HCT116 (cell line): ENCODE measurements around the gene SLC16A3.

Source experiments
- JUND ChIP-seq: IDR thresholded peaks from 2 replicates; pipeline ENCODE4 v1.6.1; 2012
- POLR2A ChIP-seq: IDR thresholded peaks from 2 replicates; pipeline ENCODE4 v1.7.0; 2011; ENCODE audit warnings: borderline replicate concordance; ENCODE audit not compliant: insufficient read depth, insufficient read length; ENCODE audit errors: extremely low read depth
- TF ChIP-seq, protein P1 (sequence below), 3 experiments: fragments of 200-600 bp in 1 of 3; sonication (generic) in 1 of 3; IDR thresholded peaks in 2 of 3; conservative IDR thresholded peaks in 1 of 3; 2 replicates each; pipeline ENCODE4 v1.5.1; 2012 to 2017; ENCODE audit warnings: low read depth in 2 of 3, low read length in 2 of 3, antibody characterized with exemption in 1 of 3, borderline replicate concordance in 1 of 3, control low read depth in 1 of 3, mild to moderate bottlenecking in 1 of 3, mixed read lengths in 1 of 3, mixed run types in 1 of 3, moderate library complexity in 1 of 3; ENCODE audit not compliant: insufficient read depth in 1 of 3
- TF ChIP-seq, protein P2 (sequence below): IDR thresholded peaks from 2 replicates; pipeline ENCODE4 v1.6.1; 2012; ENCODE audit warnings: low read depth

GRCh38 chr17:82188001-82188961, 40.6 kb upstream of the SLC16A3 start:
- TF ChIP-seq POLR2A = no peak
- TF ChIP-seq, protein P1, sequence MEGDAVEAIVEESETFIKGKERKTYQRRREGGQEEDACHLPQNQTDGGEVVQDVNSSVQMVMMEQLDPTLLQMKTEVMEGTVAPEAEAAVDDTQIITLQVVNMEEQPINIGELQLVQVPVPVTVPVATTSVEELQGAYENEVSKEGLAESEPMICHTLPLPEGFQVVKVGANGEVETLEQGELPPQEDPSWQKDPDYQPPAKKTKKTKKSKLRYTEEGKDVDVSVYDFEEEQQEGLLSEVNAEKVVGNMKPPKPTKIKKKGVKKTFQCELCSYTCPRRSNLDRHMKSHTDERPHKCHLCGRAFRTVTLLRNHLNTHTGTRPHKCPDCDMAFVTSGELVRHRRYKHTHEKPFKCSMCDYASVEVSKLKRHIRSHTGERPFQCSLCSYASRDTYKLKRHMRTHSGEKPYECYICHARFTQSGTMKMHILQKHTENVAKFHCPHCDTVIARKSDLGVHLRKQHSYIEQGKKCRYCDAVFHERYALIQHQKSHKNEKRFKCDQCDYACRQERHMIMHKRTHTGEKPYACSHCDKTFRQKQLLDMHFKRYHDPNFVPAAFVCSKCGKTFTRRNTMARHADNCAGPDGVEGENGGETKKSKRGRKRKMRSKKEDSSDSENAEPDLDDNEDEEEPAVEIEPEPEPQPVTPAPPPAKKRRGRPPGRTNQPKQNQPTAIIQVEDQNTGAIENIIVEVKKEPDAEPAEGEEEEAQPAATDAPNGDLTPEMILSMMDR (IDR thresholded peaks at IDR 0.05 in 2 of 3, conservative IDR thresholded peaks at IDR 0.05 in 1 of 3; ENCODE audit: borderline replicate concordance in 1 of 3, insufficient read depth in 1 of 3, low read depth in 2 of 3, low read length in 2 of 3) = no peak
- TF ChIP-seq, protein P2, sequence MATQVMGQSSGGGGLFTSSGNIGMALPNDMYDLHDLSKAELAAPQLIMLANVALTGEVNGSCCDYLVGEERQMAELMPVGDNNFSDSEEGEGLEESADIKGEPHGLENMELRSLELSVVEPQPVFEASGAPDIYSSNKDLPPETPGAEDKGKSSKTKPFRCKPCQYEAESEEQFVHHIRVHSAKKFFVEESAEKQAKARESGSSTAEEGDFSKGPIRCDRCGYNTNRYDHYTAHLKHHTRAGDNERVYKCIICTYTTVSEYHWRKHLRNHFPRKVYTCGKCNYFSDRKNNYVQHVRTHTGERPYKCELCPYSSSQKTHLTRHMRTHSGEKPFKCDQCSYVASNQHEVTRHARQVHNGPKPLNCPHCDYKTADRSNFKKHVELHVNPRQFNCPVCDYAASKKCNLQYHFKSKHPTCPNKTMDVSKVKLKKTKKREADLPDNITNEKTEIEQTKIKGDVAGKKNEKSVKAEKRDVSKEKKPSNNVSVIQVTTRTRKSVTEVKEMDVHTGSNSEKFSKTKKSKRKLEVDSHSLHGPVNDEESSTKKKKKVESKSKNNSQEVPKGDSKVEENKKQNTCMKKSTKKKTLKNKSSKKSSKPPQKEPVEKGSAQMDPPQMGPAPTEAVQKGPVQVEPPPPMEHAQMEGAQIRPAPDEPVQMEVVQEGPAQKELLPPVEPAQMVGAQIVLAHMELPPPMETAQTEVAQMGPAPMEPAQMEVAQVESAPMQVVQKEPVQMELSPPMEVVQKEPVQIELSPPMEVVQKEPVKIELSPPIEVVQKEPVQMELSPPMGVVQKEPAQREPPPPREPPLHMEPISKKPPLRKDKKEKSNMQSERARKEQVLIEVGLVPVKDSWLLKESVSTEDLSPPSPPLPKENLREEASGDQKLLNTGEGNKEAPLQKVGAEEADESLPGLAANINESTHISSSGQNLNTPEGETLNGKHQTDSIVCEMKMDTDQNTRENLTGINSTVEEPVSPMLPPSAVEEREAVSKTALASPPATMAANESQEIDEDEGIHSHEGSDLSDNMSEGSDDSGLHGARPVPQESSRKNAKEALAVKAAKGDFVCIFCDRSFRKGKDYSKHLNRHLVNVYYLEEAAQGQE = no peak
- TF ChIP-seq JUND = no peak
